ENCODE measurements around the gene ZNF585A. TPM values are rescaled to one million over a fixed set of nuclear protein-coding genes. Genes with fewer than 3 reads are reported as not detected.

ZNF585A gene
- total RNA-seq (15.2 and 15.5 TPM in 2 replicates), polyA plus RNA-seq (18.1 and 21.8 TPM in 2 replicates)

DNA sequence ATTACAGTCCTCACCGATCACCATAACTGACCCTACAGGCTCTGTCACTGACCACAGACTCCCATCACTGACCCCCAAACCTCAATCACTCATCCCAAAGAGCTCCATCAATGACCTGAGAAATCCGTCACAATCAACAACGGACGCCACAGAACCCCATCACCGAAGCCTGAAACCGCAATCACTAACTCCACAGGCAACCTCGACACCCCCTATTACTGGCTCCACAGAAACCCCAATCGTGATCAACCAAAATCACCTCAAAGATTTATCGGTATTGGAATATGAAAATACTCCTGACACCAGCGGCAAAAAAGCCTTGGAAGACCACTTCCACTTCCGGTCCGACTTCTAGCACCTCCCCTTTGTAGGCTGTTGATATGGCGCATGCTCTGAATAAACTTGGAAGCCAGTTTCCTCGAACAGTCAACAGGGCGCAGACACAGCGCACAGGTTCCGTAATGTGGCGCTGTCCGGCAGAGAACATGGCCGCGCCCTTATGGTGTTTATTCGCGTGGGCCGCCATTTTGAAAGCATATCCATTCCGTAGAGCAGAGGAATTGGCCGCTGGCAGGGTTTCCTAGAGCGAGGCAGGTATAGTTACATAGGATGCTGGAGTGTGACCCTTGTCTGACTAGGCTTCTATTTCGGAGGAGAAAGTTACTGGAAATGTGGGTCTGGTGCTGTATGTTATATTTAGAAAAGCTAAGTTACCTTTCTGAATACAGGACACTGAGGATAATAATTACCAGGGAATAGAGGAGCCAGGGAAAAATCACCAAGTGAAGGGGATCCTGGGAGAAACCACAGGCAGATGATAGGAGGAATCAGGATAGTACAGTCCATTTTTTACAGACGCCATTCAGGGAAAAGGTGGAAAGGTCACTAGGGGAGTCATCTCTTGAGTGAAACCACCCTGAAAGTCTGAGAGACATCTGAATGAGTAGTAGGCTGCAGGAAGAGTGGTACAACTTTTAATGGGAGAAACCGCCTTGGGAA is at the start of gene ZNF585A:
Gene ZNF585A, minus strand, starts transcription at position 328 of the 999 bp plus-strand sequence. CDS start 2,785 bp downstream, outside the sequence.
- TF ChIP-seq, protein P1, sequence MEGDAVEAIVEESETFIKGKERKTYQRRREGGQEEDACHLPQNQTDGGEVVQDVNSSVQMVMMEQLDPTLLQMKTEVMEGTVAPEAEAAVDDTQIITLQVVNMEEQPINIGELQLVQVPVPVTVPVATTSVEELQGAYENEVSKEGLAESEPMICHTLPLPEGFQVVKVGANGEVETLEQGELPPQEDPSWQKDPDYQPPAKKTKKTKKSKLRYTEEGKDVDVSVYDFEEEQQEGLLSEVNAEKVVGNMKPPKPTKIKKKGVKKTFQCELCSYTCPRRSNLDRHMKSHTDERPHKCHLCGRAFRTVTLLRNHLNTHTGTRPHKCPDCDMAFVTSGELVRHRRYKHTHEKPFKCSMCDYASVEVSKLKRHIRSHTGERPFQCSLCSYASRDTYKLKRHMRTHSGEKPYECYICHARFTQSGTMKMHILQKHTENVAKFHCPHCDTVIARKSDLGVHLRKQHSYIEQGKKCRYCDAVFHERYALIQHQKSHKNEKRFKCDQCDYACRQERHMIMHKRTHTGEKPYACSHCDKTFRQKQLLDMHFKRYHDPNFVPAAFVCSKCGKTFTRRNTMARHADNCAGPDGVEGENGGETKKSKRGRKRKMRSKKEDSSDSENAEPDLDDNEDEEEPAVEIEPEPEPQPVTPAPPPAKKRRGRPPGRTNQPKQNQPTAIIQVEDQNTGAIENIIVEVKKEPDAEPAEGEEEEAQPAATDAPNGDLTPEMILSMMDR (IDR thresholded peaks at IDR 0.05; ENCODE audit: low read depth, low read length) = peak; percentile 36
- H3K27ac ChIP-seq = no peak within 1 kb of the TSS

DNA sequence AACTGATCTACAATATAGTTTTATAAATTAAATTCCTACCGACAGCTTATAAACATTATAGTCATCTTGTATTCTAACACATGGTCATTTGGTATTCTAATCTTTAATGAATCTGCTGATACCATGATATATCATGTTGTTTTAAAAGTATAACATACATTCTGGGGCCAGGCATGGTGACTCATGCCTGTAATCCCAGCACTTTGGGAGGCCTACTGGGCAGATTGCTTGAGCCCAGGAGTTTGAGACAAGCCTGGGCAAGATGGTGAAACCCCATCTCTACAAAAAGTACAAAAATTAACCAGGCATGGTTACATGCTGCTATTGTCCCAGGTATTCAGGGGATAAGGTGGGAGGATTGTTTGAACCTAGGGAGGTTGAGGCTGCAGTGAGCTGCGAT is 48.6 kb upstream of the ZNF585A start:
- Histone ChIP-seq H3K27me3 (no peaks in the 10 kb centered on the region), H3K27ac (no peak overlapping the region), H3K9me3 (ENCODE audit: low read depth) (no peaks in the 10 kb centered on the region), H3K36me3 (peaks cover 9% of the 10 kb centered on the region), H3K4me3 (no peak overlapping the region), H3K4me1 (ENCODE audit: low read depth) (no peaks in the 10 kb centered on the region)
- TF ChIP-seq, protein P1 (IDR thresholded peaks at IDR 0.05; ENCODE audit: low read depth, low read length) = no peak
- DNase-seq (ENCODE audit: low read depth in 1 of 2, low spot score in 1 of 2) = no peak

More for the DNA sequence above, at the start of gene ZNF585A:
- peak within 1 kb of the TSS; percentile 48 for H3K4me3 ChIP-seq
- peaks cover 23% of the 10 kb centered on the region for H3K36me3 ChIP-seq
- H3K4me1 ChIP-seq (ENCODE audit: low read depth) = no peaks in the 10 kb centered on the region
- no peaks in the 10 kb centered on the region for H3K27me3 ChIP-seq
- H3K9me3 ChIP-seq (ENCODE audit: low read depth) = no peaks in the 10 kb centered on the region
- DNase-seq (ENCODE audit: low read depth in 1 of 2, low spot score in 1 of 2) = peak; percentile 96 to 98

DNA sequence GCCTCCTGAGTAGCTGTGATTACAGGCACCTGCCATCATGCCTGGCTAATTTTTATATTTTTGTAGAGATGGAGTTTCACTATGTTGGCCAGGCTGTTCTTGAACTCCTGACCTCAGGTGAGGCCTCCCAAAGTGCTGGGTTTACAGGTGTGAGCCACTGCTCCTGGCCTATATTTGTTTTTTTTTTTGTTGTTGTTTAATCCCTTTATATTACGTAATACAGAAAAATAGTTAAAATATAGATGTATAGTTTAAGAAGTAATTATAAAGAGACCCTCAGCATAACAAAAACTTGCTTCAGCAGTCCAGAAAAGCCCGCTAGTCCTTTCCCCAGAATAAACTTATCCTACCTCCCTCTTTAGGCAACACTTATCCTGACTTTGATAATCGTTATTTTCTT is 47.9 kb upstream of the ZNF585A start:
- no peak overlapping the region for H3K27ac ChIP-seq
- no peaks in the 10 kb centered on the region for H3K27me3 ChIP-seq
- H3K4me3 ChIP-seq = no peak overlapping the region
- no peaks in the 10 kb centered on the region for H3K9me3 ChIP-seq (ENCODE audit: low read depth)
- H3K36me3 ChIP-seq = peaks cover 6% of the 10 kb centered on the region
- no peak for DNase-seq (ENCODE audit: low read depth in 1 of 2, low spot score in 1 of 2)
- H3K4me1 ChIP-seq (ENCODE audit: low read depth) = no peaks in the 10 kb centered on the region
- TF ChIP-seq, protein P1 (IDR thresholded peaks at IDR 0.05; ENCODE audit: low read depth, low read length) = no peak

DNA sequence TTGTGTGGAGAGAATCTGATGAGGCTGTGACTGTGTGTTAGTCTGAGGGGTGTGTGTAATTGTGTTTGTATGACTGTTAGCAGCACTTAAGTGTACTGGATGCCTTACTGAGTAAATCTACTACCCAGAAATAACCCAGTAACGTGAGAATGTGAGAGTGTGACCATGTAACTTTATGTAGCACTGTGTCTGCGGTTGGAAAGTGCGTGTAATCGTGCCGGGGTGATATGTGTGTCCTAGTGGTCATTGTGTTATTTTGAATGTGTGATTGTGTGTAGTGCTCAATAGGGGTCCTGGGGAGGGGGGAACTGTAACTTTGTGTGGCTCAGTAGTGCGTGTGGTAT is 46.1 kb upstream of the ZNF585A start:
- Histone ChIP-seq H3K27me3 (no peaks in the 10 kb centered on the region), H3K4me3 (peak overlapping the region; percentile 66), H3K9me3 (ENCODE audit: low read depth) (no peaks in the 10 kb centered on the region), H3K36me3 (peaks cover 3% of the 10 kb centered on the region), H3K27ac (peak overlapping the region; percentile 70), H3K4me1 (ENCODE audit: low read depth) (no peaks in the 10 kb centered on the region)
- TF ChIP-seq, protein P1 (IDR thresholded peaks at IDR 0.05; ENCODE audit: low read depth, low read length) = no peak
- DNase-seq (ENCODE audit: low read depth in 1 of 2, low spot score in 1 of 2) = no peak

DNA sequence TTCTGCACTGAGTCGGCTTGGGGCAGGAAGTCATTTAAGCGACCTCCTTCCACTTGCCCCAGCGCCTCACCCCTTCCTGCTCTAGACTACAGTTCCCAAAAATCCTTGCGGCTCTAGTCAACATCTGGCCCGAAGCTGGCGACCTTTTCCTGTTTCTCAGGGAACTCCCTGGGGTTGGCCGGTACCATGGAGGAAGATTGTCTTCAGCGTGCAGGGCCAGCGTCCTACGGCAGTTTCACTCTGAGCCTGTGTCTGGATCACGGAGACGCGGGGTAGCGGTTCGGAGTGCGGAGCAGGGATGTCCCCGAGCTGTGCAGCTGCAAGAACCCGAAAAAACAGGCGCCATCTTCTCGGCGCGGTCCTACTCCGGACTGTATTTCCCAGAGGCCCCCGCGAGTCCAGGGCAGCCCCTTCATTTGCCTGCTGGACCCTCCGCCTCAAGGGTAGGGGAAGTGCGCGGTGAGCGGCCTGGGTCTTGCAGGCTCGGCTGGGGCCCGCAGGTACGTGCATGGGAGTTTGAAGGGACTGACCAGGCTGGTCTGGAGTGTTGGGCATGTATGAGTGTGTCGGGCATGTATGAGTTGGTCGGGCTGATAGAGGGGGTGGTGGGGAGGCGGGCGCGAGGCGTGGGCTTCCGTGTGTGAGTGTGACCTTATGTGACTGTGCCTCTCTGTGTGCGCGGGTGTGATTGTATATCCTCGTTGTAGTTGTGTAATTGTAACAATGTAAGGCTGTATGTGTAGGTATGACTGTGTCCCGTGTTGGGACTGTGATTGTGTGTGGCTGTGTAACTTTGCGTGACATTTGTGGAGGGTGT is 45.5 kb upstream of the ZNF585A start, which contains the start of gene ZNF383:
Gene ZNF383, plus strand, starts transcription at position 440 of the 817 bp plus-strand sequence. CDS start 12,240 bp downstream, outside the sequence.
- H3K27ac ChIP-seq = peak within 1 kb of the TSS; percentile 70
- H3K36me3 ChIP-seq = peaks cover 3% of the 10 kb centered on the region
- H3K9me3 ChIP-seq (ENCODE audit: low read depth) = no peaks in the 10 kb centered on the region
- TF ChIP-seq, protein P1 (IDR thresholded peaks at IDR 0.05; ENCODE audit: low read depth, low read length) = no peak
- no peaks in the 10 kb centered on the region for H3K4me1 ChIP-seq (ENCODE audit: low read depth)
- H3K27me3 ChIP-seq = no peaks in the 10 kb centered on the region
- peak within 1 kb of the TSS; percentile 66 for H3K4me3 ChIP-seq
- peak; percentile 94 to 95 for DNase-seq (ENCODE audit: low read depth in 1 of 2, low spot score in 1 of 2)
